Epithelial cell of esophagus (primary cell): ENCODE measurements around the gene PGLYRP4.
"Not testable (repeated sequence)": the region's sequence is repeated elsewhere in the genome, so short reads cannot be mapped to it uniquely, and the experiment has no call there.

Source experiments
- DNase-seq: peaks from one replicate; pipeline ENCODE4 v3.0.0; 2010; ENCODE audit warnings: low read depth
- H3K4me3 ChIP-seq: 2 replicates; pipeline ENCODE4 v1.5.1; 2011; ENCODE audit warnings: mild to moderate bottlenecking, low read length, control low read depth
- TF ChIP-seq, protein P1 (sequence below): IDR thresholded peaks from 2 replicates; pipeline ENCODE4 v1.5.1; 2011; ENCODE audit warnings: low read depth, mild to moderate bottlenecking, low read length, control low read depth, inconsistent platforms; ENCODE audit not compliant: insufficient read depth; ENCODE audit errors: missing control alignments

Gene PGLYRP4

DNA sequence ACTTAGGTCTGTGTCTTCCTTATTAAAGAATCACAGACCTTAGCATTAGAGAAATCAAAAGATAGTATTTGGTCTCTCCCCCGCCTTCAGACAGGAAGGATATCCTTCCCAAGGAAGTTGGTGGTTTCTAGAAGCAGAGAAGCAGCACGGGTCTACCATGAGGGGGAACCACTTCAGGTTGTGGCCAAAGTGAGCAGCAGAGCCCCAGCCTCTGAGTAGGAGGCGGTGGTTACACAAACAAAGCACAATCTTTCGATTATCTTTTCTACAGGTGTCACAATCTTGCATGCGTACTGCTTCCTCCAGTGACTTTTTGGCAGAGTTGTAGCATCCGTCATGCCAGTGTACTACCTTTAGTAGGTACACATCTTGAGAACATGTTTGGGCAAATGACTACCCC, 8.8 kb downstream of the PGLYRP4 start:
- DNase-seq, result no peak
- TF ChIP-seq, protein P1, sequence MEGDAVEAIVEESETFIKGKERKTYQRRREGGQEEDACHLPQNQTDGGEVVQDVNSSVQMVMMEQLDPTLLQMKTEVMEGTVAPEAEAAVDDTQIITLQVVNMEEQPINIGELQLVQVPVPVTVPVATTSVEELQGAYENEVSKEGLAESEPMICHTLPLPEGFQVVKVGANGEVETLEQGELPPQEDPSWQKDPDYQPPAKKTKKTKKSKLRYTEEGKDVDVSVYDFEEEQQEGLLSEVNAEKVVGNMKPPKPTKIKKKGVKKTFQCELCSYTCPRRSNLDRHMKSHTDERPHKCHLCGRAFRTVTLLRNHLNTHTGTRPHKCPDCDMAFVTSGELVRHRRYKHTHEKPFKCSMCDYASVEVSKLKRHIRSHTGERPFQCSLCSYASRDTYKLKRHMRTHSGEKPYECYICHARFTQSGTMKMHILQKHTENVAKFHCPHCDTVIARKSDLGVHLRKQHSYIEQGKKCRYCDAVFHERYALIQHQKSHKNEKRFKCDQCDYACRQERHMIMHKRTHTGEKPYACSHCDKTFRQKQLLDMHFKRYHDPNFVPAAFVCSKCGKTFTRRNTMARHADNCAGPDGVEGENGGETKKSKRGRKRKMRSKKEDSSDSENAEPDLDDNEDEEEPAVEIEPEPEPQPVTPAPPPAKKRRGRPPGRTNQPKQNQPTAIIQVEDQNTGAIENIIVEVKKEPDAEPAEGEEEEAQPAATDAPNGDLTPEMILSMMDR, result no peak
- H3K4me3 ChIP-seq, result no peak overlapping the region

DNA sequence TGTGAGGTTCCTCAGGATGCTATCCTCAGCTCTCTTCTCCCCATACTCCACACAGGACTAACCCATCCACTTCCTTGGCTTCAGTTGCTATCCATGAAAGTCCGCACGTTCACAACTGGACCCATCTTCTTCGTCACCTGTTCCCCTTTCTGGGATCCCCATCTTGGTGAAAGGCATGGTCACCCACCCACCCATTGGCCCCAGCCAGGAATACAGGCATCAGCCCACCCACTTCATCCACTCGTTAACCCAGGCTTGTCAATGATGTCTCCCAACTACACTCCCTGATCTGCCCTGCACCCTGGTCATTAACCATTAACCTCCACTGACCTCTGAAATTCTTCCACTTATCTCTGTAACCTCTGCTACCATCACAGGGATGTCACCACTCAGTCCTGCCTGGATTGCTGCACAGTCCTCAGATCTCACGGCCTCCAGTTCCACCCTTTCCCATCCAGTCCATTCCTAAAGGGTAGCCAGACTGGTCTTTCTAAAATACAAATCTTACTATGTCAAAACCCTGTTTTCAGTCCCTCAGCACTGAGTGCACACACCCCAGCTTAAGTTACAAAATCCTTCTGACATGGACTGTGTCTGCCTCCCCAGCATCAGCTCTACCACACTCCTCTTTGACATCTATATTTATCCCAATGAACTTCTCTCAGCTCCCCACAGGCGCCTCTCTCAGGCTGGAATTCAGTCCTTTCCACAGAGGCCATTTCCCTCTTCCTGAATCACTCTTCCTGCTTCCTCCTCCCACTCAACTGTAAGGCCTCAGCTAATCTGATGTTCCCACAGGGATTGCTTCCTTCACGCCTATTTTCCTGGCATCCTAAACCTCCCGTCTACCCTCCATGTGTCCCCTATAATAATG, 10.4 kb downstream of the PGLYRP4 start:
- no peak overlapping the region for H3K4me3 ChIP-seq
- no peak for DNase-seq
- TF ChIP-seq, protein P1, result no peak

DNA sequence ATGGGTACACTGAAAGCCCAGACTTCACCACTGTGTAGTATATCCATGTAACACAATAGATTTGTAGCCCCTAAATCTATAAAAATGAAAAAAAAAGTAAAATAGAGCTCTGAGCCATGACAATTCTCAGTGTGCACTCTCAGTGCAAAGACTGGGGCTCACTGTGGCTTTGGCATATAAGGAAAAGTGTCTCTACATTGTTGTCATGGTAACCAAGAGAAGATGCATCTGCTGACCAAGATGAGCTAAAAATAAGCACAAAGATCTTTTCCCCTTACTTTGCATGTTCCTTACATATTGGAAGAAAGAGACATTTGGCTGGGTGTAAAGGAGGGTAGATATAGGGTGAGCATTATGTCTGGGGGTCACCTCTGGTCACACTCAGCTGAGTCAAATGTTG, 12.0 kb downstream of the PGLYRP4 start:
- TF ChIP-seq, protein P1, result no peak
- DNase-seq, result no peak
- no peak overlapping the region for H3K4me3 ChIP-seq

DNA sequence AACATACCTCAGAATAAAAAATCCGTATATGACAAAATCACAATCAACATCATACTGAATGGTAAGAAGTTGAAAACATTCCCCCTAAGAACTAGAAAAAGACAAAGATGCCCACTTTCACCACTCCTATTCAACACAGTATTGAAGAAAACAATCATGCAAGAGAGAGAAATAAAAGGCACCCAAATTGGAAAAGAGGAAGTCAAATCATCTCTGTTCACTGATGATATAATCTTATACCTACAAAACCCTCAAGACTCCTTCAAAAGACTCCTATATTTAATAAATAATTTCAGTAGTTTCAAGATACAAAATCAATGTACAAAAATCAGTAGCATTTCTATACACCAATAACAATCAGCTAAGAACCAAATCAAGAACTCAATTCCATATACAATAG, 14.7 kb downstream of the PGLYRP4 start:
- H3K4me3 ChIP-seq, result no peak overlapping the region
- DNase-seq, result no peak
- TF ChIP-seq, protein P1, result no peak

DNA sequence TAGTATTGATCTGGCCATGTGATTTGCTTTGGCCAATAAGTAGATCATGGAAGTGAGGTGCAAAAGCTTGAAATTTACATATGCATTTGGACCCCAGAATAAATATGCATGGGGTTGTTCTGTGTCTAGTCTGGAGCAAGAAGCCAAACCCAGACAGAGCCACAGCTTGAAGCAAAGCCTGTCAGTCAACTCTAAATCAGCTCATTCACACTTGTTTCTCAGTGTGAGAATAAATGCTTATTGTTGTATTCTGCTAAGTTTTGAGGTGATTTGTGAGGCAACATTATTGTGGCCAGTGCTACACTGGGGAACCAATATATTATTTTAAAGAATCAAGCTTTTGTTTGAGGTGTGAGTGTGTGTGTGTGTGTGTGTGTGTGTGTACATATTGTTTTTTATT, 23.7 kb downstream of the PGLYRP4 start:
- H3K4me3 ChIP-seq, result no peak overlapping the region
- no peak for DNase-seq
- TF ChIP-seq, protein P1, result no peak

DNA sequence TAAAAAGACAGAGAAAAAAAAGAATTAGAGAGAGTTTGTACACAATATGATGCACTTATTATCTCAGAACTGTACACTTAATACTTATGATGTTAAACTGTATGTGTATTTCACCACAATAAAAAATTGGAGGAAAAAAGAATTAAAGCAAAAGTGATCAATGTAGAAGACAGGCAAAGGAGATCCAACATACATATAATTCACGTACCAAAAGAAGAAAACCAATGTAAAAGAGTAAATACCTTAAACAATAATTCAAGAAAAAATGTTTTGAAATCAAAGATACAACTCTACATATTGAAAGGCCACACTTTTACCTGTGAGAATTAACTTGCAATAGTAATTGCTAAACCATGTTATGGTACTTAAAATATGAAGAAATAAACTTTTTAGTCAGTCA, 26.1 kb downstream of the PGLYRP4 start:
- DNase-seq, result no peak
- H3K4me3 ChIP-seq, result no peak overlapping the region
- TF ChIP-seq, protein P1, result no peak

DNA sequence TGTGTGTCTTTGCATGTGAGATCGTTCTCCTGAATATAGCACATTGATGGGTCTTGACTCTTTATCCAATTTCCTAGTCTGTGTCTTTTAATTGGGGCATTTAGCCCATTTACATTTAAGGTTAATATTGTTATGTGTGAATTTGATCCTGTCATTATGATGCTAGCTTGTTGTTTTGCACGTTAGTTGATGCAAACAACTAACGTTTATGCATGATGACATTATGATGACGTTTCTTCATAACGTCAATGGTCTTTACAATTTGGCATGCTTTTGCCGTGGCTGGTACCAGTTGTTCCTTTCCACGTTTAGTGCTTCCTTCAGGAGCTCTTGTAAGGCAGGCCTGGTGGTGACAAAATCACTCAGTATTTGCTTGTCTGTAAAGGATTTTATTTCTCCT, 30.5 kb downstream of the PGLYRP4 start:
- H3K4me3 ChIP-seq, result not testable (repeated sequence)

DNA sequence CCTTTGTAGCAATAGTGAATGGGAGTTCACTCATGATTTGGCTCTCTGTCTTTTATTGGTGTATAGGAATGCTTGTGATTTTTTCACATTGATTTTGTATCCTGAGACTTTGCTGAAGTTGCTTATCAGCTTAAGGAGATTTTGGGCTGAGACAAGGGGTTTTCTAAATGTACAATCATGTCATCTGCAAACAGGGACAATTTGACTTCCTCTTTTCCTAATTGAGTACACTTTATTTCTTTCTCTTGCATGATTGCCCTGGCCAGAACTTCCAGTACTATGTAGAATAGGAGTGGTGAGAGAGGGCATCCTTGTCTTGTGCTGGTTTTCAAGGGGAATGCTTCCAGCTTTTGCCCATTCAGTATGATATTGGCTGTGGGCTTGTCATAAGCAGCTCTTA, 32.6 kb downstream of the PGLYRP4 start:
- H3K4me3 ChIP-seq, DNase-seq: not testable (repeated sequence)

More for the DNA sequence above, 30.5 kb downstream of the PGLYRP4 start:
- DNase-seq, result not testable (repeated sequence)

DNA sequence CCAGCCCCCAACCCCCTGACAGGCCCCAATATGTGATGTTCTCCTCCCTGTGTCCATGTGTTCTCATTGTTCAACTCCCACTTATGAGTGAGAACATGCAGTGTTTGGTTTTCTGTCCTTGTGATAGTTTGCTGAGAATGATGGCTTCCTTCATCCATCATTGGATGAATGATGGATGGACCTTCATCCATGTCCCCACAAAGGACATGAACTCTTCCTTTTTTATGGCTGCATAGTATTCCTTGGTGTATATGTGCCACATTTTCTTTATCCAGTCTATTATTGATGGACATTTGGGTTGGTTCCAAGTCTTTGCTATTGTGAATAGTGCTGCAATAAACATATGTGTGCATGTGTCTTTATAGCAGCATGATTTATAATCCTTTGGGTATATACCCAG, 34.3 kb downstream of the PGLYRP4 start:
- H3K4me3 ChIP-seq, DNase-seq: not testable (repeated sequence)
